ENCODE measurements around the gene NAALADL2.
"Not testable (repeated sequence)": the region's sequence is repeated elsewhere in the genome, so short reads cannot be mapped to it uniquely, and the experiment has no call there.

Gene NAALADL2

DNA sequence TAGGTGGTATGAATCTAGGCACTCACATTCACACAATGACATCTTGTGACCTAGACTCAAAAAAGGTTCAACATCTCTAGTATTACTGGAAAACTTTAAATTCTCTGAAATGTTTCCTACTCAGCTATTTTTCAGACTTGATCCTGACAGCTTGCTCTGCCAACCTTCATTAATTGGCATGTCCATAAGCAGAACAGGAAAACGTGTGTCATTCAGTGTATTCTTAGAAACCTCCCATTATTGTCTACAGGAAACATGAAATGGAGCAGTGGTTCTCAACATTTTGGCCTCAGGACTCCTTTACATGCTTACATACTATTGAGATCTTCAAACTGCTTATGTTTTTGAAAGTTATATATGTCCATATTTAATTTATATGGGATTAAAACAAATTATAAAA is 363.2 kb downstream of the NAALADL2 start:
- DNase-seq: no peak

- no peak for DNase-seq
Measured at GRCh38 chr3:175224051-175224450, 364.9 kb downstream of the NAALADL2 start.

GRCh38 chr3:175226444-175226843 is 367.3 kb downstream of the NAALADL2 start:
- no peak for DNase-seq

DNA sequence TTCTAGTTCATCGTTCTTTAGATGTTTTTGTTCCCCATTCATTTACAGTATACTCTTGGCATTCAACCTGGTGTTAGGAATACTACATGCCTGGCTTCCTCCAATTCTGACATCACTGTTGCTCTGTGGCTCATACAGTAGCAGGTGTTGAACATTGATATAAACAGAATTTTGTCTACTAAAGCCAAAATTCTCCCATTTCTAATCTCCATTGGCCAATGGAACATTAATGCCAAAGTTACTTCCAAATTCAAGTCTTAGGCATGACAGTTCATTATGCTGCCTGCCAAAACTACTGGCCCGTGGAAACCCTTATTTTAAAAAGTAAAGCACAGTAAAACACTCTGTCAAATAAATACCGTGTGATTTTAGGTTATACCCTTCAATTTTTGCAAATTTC is 368.0 kb downstream of the NAALADL2 start:
- DNase-seq: no peak

GRCh38 chr3:175233957-175234940 is 375.1 kb downstream of the NAALADL2 start:
- DNase-seq: no peak

DNA sequence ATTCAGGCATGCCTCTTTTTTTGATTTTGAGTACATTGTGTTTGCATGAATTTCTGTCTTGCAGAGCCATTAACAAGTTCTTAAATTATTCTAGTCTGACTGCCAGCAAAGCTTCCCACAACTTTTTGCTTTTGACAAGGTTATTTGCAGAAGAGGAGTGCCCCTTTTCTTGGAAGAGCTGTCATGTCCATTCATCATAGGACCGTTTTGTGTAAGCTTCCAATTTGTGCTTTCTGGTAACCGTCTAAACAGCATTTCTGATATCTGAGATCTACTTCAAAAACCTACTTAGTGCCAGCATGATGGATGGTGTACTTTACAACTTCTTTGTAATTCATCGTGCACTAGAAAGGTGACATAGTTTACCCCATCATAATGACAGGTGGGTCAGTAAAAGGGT is 379.7 kb downstream of the NAALADL2 start:
- DNase-seq: no peak

DNA sequence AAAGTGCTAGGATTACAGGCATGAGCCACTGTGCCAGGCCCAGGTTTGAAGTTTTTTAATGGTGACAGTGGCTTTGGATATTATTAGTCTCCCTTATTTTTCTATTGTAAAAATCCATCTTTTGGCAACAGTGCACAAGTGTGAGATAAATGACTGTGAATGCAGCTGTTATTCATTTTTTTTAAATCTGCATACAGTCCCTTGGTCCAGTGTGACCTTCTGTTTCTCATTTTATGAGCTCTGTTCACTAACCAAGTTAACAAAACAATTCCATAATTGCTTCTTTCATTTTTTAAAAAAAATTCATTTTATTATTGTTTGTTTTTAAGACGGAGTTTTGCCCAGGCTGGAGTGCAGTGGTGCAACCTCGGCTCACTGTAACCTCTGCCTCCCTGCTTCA is 381.8 kb downstream of the NAALADL2 start:
- DNase-seq: no peak

- no peak for DNase-seq
Measured at GRCh38 chr3:175242243-175242642, 383.1 kb downstream of the NAALADL2 start.

- no peak for DNase-seq
Measured at GRCh38 chr3:175246234-175246633, 387.1 kb downstream of the NAALADL2 start.

GRCh38 chr3:175246766-175247165 is 387.6 kb downstream of the NAALADL2 start:
- no peak for DNase-seq

DNA sequence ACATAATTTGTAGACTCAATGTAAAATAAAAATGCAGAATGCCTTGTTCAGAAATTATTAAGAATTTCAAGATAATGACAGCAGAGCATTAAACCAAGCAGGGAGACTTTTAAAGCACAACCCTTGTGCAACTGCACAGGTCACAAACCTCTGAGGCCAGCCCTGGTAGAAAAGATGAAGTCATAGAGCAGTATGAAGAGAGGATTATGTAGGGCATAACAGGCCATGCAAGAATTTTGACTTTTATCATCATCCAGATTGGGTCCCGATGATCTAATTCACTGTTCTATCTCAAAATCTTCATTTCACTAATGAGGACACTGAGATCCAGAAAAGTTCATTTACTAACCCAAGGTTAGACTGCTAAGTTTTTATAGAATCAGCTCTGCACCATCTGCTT is 388.5 kb downstream of the NAALADL2 start:
- DNase-seq: no peak

- no peak for DNase-seq
Measured at GRCh38 chr3:175248832-175249231, 389.7 kb downstream of the NAALADL2 start.

- no peak for DNase-seq
Measured at GRCh38 chr3:175255698-175256097, 396.6 kb downstream of the NAALADL2 start.

DNA sequence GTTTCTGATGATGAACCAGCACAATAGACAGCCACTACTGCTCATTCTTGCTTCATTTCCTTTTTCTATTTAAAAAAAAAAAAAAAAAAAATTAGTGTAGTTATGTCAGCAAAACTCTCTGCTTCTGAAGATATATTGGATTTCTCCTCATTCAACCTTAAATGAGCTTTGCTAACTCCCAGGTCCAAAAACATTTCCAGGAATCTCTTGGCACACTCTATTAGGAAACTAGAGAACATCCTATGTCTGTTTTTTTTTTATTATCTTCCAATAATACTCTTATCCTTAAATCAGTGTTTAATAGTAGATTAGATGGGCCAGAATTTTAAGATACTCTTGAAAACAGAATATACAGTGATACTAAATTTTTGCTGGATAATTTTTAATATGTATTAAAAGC is 398.0 kb downstream of the NAALADL2 start:
- DNase-seq: no peak

GRCh38 chr3:175258763-175259162 is 399.6 kb downstream of the NAALADL2 start:
- DNase-seq: no peak

DNA sequence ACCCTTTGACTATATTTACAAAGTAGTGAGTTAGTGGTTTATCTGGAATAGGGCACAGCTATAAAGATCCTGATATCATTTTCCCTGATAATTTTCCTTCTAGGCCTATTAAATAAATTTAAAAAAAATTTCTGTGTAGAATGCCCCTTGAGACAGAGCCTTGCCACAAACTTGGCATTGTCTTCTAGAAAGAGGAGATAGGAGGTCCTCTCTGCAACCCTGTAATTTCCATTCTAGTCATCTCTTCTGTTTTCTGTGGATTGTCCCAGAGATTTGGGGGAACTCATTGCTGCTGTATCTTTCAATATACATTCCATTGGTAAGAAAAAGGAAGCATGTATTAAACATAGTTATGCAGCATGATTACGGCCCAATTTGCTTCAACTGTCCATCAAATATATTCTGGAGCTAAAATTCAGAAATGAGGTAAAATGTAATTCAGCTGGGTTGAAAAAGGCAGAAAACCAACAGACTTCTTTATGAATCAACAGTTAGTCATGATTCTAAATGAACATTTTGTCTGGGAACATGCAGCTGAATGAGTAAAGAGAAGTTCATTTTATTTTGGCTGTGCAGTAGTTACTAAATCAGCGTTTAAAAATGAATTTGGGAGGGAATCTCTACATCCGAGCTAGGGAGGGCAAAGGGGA is 401.1 kb downstream of the NAALADL2 start:
- DNase-seq: no peak

DNA sequence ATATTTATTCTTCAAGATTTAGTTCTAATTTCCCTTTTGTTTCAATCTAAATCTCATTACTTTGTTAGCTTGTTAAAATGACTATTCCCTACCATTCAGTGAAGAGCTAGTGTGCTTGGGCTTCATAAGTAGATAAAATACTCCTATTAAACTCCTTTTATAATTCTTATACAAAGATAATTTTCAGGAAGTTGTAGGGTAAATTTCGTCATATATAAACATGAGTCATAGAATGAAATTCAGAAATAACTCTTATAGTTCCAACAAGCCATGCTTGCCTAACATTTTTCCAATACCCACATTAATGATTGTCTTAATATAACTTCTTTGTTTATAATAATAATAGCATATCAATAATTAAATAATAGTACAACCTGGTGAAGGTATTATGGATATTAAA is 407.3 kb downstream of the NAALADL2 start:
- DNase-seq: no peak

- no peak for DNase-seq
Measured at GRCh38 chr3:175267121-175267531, 408.0 kb downstream of the NAALADL2 start.

- DNase-seq: no peak
Measured at GRCh38 chr3:175267561-175267960, 408.4 kb downstream of the NAALADL2 start.

DNA sequence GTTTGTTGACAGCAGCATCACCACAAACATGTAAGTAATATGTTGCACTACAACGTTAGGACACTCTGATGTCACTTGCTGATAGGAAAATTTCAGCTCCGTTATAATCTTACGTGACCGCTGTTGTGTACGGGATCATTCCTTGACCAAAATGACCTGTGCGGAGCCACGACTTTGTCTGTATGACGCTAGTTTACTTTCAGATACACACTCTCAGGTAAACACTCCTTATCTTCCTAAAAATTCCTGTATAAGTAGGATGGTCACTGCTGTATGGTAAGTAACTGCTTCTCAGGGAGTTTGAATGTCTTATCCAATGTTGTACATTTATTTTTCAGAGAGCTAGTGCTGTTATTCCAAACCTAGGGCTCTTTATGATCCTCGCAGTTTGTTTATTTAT is 410.3 kb downstream of the NAALADL2 start:
- no peak for DNase-seq

DNA sequence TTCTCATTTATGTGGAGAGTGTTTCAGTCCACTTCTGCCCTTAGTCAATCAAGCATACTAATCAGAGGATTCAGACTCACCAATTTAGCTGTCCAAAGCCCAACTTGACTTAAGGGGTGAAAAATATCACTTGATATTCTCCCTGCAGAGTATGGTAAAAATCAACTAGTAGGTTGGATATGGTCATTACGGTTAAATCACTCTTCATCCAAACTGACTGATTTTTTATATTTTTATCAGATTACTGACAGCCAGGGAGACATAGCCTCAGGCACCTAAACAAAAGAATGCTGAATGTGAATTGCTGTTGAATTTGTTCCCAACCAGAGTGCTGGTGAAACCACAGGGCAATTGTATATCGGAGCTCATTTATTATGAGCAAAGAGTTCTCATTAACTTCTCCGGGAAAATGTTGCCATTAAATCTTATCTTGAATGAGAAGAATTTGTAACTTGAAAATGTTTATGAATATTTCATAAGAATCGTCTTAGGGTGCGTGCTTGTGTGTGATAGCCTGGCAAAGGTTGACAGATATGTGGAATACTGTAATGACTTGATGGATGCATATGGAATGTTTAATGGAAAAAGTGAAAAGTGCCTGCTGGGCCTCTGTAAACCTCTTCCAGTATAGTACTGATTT is 411.2 kb downstream of the NAALADL2 start:
- DNase-seq: no peak

- no peak for DNase-seq
Measured at GRCh38 chr3:175270866-175271265, 411.7 kb downstream of the NAALADL2 start.

DNA sequence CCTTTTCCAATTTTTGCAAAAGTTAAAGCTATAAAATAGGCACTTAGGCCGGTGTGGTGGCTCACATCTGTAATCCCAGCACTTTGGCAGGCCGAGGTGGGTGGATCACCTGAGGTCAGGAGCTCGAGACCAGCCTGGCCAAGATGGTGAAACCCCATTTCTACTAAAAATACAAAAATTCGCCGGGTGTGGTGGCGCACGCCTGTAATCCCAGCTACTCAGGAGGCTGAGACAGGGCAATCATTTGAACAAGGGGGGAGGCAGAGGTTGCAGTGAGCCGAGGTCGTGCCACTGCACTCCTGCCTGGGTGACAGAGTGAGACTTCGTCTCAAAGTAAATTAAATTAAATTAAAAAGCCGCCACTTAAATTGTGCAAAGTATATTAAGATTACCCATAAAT is 412.3 kb downstream of the NAALADL2 start:
- DNase-seq: not testable (repeated sequence)

GRCh38 chr3:175272392-175272791 is 413.3 kb downstream of the NAALADL2 start:
- DNase-seq: no peak
